GM12875 (cell line): ENCODE data around the gene CYTH1.
"Not testable (repeated sequence)": the region's sequence is repeated elsewhere in the genome, so short reads cannot be mapped to it uniquely, and the experiment has no call there.

Experiments
- H3K4me3 ChIP-seq: one replicate; pipeline ENCODE4 v1.5.1; 2011; ENCODE audit warnings: low read depth, low read length, control low read depth
- CTCF ChIP-seq: IDR thresholded peaks from 2 replicates; pipeline ENCODE4 v1.5.1; 2011; ENCODE audit warnings: low read depth, mild to moderate bottlenecking, control low read depth, inconsistent platforms, low read length, moderate library complexity, borderline replicate concordance; ENCODE audit not compliant: insufficient read depth

CYTH1 gene

GRCh38 chr17:78763561-78763960, 18.5 kb downstream of the CYTH1 start:
- no peak overlapping the region for H3K4me3 ChIP-seq
- TF ChIP-seq CTCF: no peak

GRCh38 chr17:78761789-78762406, 20.2 kb downstream of the CYTH1 start:
- H3K4me3 ChIP-seq: no peak overlapping the region
- no peak for TF ChIP-seq CTCF

- TF ChIP-seq CTCF: no peak
- no peak overlapping the region for H3K4me3 ChIP-seq
Measured at GRCh38 chr17:78759969-78760352, 22.1 kb downstream of the CYTH1 start.

- peak overlapping the region; percentile 12 for H3K4me3 ChIP-seq
- no peak for TF ChIP-seq CTCF
Measured at GRCh38 chr17:78759203-78759968, 22.7 kb downstream of the CYTH1 start.

GRCh38 chr17:78753316-78754250, 28.5 kb downstream of the CYTH1 start:
- no peak overlapping the region for H3K4me3 ChIP-seq
- TF ChIP-seq CTCF: no peak

GRCh38 chr17:78751447-78752161, 30.5 kb downstream of the CYTH1 start:
- TF ChIP-seq CTCF: no peak
- H3K4me3 ChIP-seq: no peak overlapping the region

GRCh38 chr17:78751000-78751399, 31.1 kb downstream of the CYTH1 start:
- not testable (repeated sequence) for H3K4me3 ChIP-seq
